LHCN-M2 (cell line): Measurements from ENCODE around the gene FABP1. TPM values are rescaled to one million over a fixed set of nuclear protein-coding genes. Genes with fewer than 3 reads are reported as not detected.

Source experiments
- DNase-seq: peaks from one replicate; pipeline ENCODE4 v3.0.0-alpha.2; 2012; ENCODE audit warnings: low read depth
- total RNA-seq: library from RNA; depleted of rRNA; stranded (reverse); fragments of >200 nt; gene quantifications from 2 replicates; pipeline ENCODE4 v1.2.3, GENCODE V29; 2014

FABP1 gene
- total RNA-seq, 1 experiment from 2014 or later = not detected

GRCh38 chr2:88137833-88138232 lies 10.0 kb upstream of the FABP1 start:
- no peak for DNase-seq

- DNase-seq = no peak
These were observed 9.0 kb upstream of the FABP1 start for GRCh38 chr2:88136817-88137216.

GRCh38 chr2:88133875-88134274 lies 6.0 kb upstream of the FABP1 start:
- no peak for DNase-seq

GRCh38 chr2:88131999-88132368 lies 4.1 kb upstream of the FABP1 start:
- DNase-seq = no peak

GRCh38 chr2:88131201-88131998 lies 3.5 kb upstream of the FABP1 start:
- no peak for DNase-seq

- DNase-seq = no peak
These were observed 1.6 kb upstream of the FABP1 start for GRCh38 chr2:88129313-88129959.

GRCh38 chr2:88128654-88129312 lies 921 bp upstream of the FABP1 start:
- no peak for DNase-seq

GRCh38 chr2:88127638-88127887 lies 299 bp downstream of the FABP1 start:
- no peak for DNase-seq

- DNase-seq = no peak
These were observed 857 bp downstream of the FABP1 start for GRCh38 chr2:88126772-88127637.

- no peak for DNase-seq
These were observed 1.7 kb downstream of the FABP1 start for GRCh38 chr2:88125924-88126771.

GRCh38 chr2:88125344-88125923 lies 2.4 kb downstream of the FABP1 start:
- no peak for DNase-seq

- no peak for DNase-seq
These were observed 3.6 kb downstream of the FABP1 start for GRCh38 chr2:88123975-88124917.

GRCh38 chr2:88123164-88123974 lies 4.5 kb downstream of the FABP1 start:
- no peak for DNase-seq

GRCh38 chr2:88122141-88122884 lies 5.5 kb downstream of the FABP1 start:
- no peak for DNase-seq

- no peak for DNase-seq
These were observed 6.2 kb downstream of the FABP1 start for GRCh38 chr2:88121678-88122077.

- DNase-seq = no peak
These were observed 9.9 kb downstream of the FABP1 start for GRCh38 chr2:88117973-88118372.

GRCh38 chr2:88116669-88117432 lies 11.0 kb downstream of the FABP1 start:
- no peak for DNase-seq
